GM19193 (cell line): Measurements from ENCODE around the gene SPAG17.

Experiments
- POLR2A ChIP-seq: IDR thresholded peaks from 4 replicates; pipeline ENCODE4 v1.6.1; 2011; ENCODE audit not compliant: insufficient read depth, insufficient read length; ENCODE audit errors: extremely low read depth

SPAG17 gene

GRCh38 chr1:118084400-118084799, 100.6 kb downstream of the SPAG17 start:
- TF ChIP-seq POLR2A: no peak

GRCh38 chr1:118082984-118083383, 102.0 kb downstream of the SPAG17 start:
- no peak for TF ChIP-seq POLR2A

DNA sequence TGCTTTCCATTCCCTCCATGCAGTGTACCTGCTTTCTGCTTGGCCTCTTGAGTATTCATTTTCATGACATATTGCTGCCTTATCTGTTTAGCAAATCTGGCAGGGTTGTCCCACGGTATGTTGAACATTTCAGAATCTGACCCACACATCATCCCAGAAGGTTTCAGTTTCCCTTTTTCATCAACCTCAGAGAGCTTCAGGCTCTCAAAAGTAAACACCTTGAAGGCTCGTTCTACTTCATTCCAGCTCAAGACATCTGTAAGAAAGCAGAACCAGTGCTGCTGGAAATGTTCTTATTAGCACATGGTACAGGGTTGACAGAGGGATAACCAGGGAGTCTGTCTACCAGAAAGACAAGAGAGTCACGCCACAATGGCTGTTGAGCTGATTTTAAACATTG, 103.6 kb downstream of the SPAG17 start:
- no peak for TF ChIP-seq POLR2A

GRCh38 chr1:118077331-118078045, 107.5 kb downstream of the SPAG17 start:
- TF ChIP-seq POLR2A: no peak

DNA sequence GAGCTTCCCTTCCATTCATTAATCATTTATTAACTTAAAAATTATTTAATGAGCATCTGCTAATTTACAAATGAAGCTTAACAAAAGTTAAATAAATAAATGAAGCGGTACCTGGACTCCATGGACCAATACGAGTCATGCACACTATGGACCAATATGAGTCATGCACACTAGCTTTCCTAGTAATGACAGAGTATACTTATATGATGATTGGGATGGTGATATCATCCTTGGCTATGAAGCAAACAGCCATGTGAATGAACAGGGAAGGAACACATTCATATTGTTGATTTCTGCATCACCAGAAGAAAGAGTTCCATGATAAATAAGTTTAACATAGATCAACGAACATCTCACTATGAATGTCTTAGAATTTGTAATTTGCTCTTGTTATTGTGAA, 109.9 kb downstream of the SPAG17 start:
- no peak for TF ChIP-seq POLR2A

- TF ChIP-seq POLR2A: no peak
Observed at GRCh38 chr1:118073648-118074435, 111.2 kb downstream of the SPAG17 start.

GRCh38 chr1:118049981-118050380, 135.0 kb downstream of the SPAG17 start:
- no peak for TF ChIP-seq POLR2A

DNA sequence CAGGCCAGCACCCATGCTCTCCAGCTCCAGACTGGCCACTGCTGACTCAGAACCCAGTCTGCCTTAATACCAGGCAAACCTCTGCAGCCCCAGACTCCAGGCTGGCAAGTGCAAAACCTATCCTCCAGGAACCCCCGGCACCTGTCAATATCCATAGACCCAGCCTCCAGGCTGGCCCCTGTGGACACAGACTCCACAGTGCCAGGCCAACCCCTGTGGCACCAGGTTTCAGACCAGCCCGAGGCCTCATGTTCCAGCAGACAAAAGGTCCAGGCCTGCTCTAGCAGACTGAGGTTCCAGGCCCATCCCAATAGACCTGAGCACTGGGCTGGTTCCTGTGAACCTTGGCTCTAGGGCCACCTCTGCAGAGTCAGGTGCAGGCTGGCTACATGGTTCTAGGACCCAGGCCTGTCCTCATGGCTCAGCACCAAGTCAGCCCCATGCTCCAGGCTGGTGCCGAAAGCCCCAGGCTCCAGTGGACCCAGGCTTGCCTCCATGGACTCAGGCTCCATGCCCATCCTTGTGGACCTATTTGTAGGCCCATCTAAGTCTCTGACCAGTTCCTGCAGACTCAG, 137.3 kb downstream of the SPAG17 start:
- TF ChIP-seq POLR2A: no peak

DNA sequence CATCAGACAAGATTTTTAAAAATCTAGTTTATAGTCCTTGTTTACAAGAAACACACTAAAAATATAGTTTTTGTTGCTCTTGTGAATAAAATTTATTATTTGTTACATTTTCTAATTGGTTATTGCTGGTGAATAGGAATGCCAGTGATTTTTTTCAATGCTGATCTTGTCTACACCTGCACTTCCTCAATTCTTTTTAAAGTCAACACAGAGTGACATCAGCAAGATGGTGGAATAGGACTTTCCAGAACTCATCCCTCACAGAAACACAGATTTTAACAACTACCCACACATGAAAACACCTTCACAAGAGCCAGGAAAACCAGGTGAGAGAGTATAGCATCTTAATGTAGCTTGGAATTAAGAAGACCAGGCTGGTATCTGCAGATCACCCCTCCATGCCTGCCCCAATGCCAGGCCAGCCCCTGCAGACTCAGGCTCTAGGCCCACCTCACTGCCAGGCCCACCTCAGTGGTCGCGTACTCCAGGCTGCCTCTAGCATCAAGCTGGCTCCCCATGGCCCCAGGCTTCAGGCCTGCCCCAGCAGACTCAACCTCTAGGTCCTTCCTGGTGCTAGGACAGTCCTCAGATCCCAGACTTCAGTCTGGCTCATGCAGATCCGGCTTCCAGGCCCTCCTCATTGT, 137.9 kb downstream of the SPAG17 start:
- no peak for TF ChIP-seq POLR2A

GRCh38 chr1:118043624-118044023, 141.4 kb downstream of the SPAG17 start:
- TF ChIP-seq POLR2A: no peak

GRCh38 chr1:118042501-118042900, 142.5 kb downstream of the SPAG17 start:
- no peak for TF ChIP-seq POLR2A

GRCh38 chr1:118039170-118039569, 145.9 kb downstream of the SPAG17 start:
- TF ChIP-seq POLR2A: no peak

GRCh38 chr1:118032883-118033282, 152.1 kb downstream of the SPAG17 start:
- no peak for TF ChIP-seq POLR2A

DNA sequence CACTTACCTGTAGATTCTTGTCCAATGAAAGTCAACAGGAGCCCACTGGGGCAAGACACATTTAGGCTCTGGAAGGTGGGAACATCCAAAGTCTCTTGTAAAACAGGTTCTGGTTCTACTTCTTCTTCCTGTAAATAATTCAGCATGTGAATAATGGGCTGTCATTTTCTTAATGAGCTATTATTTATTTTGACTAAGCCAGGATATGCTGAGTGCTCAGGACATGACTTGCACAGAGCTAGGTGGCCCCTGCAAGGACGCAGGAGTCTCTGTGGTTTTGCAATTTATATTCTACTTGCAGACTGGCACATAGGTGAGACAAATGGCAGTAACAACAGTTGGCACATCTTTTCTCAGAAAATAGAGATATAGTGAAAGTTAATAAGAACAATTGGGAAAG, 156.8 kb downstream of the SPAG17 start:
- no peak for TF ChIP-seq POLR2A

- no peak for TF ChIP-seq POLR2A
Observed at GRCh38 chr1:118023199-118023598, 161.8 kb downstream of the SPAG17 start.
